IMR-90 (cell line): Measurements from ENCODE around the gene UBE2K. TPM values are rescaled to one million over a fixed set of nuclear protein-coding genes. Genes with fewer than 3 reads are reported as not detected.

Experiments used
- ATAC-seq: fragments of 200-7000 bp; cut with Tn5 transposase; 2 replicates; pipeline ENCODE4 v1.9.1; 2020; ENCODE audit warnings: low read depth, mild to moderate bottlenecking, moderate library complexity
- BruUV-seq: library from RNA; stranded (reverse); fragments of 400-500 nt; replicated peaks from 2 replicates; lab custom pipeline; 2021; lab: Mats Ljungman, UMichigan
- CTCF ChIA-PET: fragments of 300-600 bp; formaldehyde crosslinking; extraction: SDS; loops from one replicate; lab custom pipeline; 2021; ENCODE audit warnings: antibody characterized with exemption; lab: Yijun Ruan, JAX
- POLR2A ChIA-PET: fragments of 300-600 bp; sonication (Branson Sonifier 250); formaldehyde crosslinking; loops from one replicate; lab custom pipeline; 2022; ENCODE audit warnings: antibody characterized with exemption; ENCODE audit not compliant: unreplicated experiment; lab: Charles Lee
- DNase-seq: peaks from one replicate; pipeline ENCODE4 v3.0.0; 2013
- H2AFZ ChIP-seq: replicated peaks from 2 replicates; pipeline ENCODE3; 2013; ENCODE audit warnings: low read length, mild to moderate bottlenecking; ENCODE audit not compliant: poor library complexity
- H2AK5ac ChIP-seq: 2 replicates; pipeline ENCODE4 v1.6.1; 2013; ENCODE audit warnings: low read depth, low read length, inconsistent platforms
- H2AK9ac ChIP-seq: replicated peaks from 2 replicates; pipeline ENCODE3; 2013; ENCODE audit warnings: mild to moderate bottlenecking, low read depth, low read length, moderate library complexity; ENCODE audit not compliant: poor library complexity
- H2BK120ac ChIP-seq: 2 replicates; pipeline ENCODE4 v1.6.1; 2013; ENCODE audit warnings: low read depth, low read length, inconsistent platforms
- H2BK15ac ChIP-seq: 3 replicates; pipeline ENCODE4 v1.6.1; 2013; ENCODE audit warnings: low read depth, low read length, inconsistent platforms
- H2BK20ac ChIP-seq: 2 replicates; pipeline ENCODE4 v1.6.1; 2013; ENCODE audit warnings: low read depth, mild to moderate bottlenecking, inconsistent platforms, low read length, moderate library complexity
- H2BK5ac ChIP-seq: 2 replicates; pipeline ENCODE4 v1.6.1; 2013; ENCODE audit warnings: mild to moderate bottlenecking, low read depth, low read length, inconsistent platforms; ENCODE audit not compliant: poor library complexity, severe bottlenecking
- H3K14ac ChIP-seq: replicated peaks from 2 replicates; pipeline ENCODE4 v1.6.1; 2013; ENCODE audit warnings: low read depth, low read length, inconsistent platforms
- H3K18ac ChIP-seq: 2 replicates; pipeline ENCODE4 v1.6.1; 2013; ENCODE audit warnings: low read depth, low read length, control low read depth
- H3K23ac ChIP-seq: 2 replicates; pipeline ENCODE4 v1.6.1; 2013; ENCODE audit warnings: low read depth, low read length, inconsistent platforms
- H3K27ac ChIP-seq: 2 replicates; pipeline ENCODE4 v1.5.1; 2013; ENCODE audit warnings: mild to moderate bottlenecking, control low read depth, low read length; ENCODE audit not compliant: insufficient read depth
- H3K27me3 ChIP-seq: 2 replicates; pipeline ENCODE4 v1.6.1; 2013; ENCODE audit warnings: low read length; ENCODE audit not compliant: control insufficient read depth, insufficient read depth
- H3K36me3 ChIP-seq: 2 replicates; pipeline ENCODE4 v1.6.1; 2013; ENCODE audit warnings: low read length, mixed read lengths; ENCODE audit not compliant: control insufficient read depth, insufficient read depth
- H3K4ac ChIP-seq: 2 replicates; pipeline ENCODE4 v1.6.1; 2013; ENCODE audit warnings: low read depth, low read length, inconsistent platforms
- H3K4me1 ChIP-seq: 2 replicates; pipeline ENCODE4 v1.6.1; 2013; ENCODE audit warnings: low read length, mixed read lengths; ENCODE audit not compliant: control insufficient read depth, insufficient read depth
- H3K4me2 ChIP-seq: 2 replicates; pipeline ENCODE4 v1.6.1; 2013; ENCODE audit warnings: low read depth, mild to moderate bottlenecking, control low read depth, low read length, moderate library complexity
- H3K4me3 ChIP-seq: 2 replicates; pipeline ENCODE4 v1.5.1; 2013; ENCODE audit warnings: low read depth, mild to moderate bottlenecking, control low read depth, low read length, moderate library complexity; ENCODE audit not compliant: insufficient read depth
- H3K56ac ChIP-seq: 2 replicates; pipeline ENCODE4 v1.6.1; 2013; ENCODE audit warnings: low read length, inconsistent platforms; ENCODE audit not compliant: insufficient read depth; ENCODE audit errors: extremely low read depth
- H3K79me1 ChIP-seq, 2 experiments: 2 replicates each; pipeline ENCODE4 v1.6.1; 2013; ENCODE audit warnings: low read length in 2 of 2, inconsistent platforms in 1 of 2, low read depth in 1 of 2
- H3K9ac ChIP-seq: 2 replicates; pipeline ENCODE4 v1.6.1; 2013; ENCODE audit warnings: low read depth, low read length, control low read depth
- H3K9me1 ChIP-seq: 2 replicates; pipeline ENCODE4 v1.6.1; 2013; ENCODE audit warnings: low read length, inconsistent platforms; ENCODE audit not compliant: insufficient read depth
- H3K9me3 ChIP-seq: 2 replicates; pipeline ENCODE4 v1.6.1; 2013; ENCODE audit warnings: low read length; ENCODE audit not compliant: control insufficient read depth, insufficient read depth
- H4K20me1 ChIP-seq: 2 replicates; pipeline ENCODE4 v1.6.1; 2013; ENCODE audit warnings: low read length, inconsistent platforms; ENCODE audit not compliant: insufficient read depth
- H4K5ac ChIP-seq: 2 replicates; pipeline ENCODE4 v1.6.1; 2013; ENCODE audit warnings: mild to moderate bottlenecking, low read depth, low read length, control low read depth
- H4K8ac ChIP-seq, 2 experiments: 2 replicates each; pipeline ENCODE4 v1.6.1; 2013; ENCODE audit warnings: low read depth in 2 of 2, low read length in 2 of 2, control low read depth in 1 of 2, inconsistent platforms in 1 of 2
- H4K91ac ChIP-seq: 2 replicates; pipeline ENCODE4 v1.6.1; 2013; ENCODE audit warnings: low read depth, low read length, inconsistent platforms; ENCODE audit not compliant: insufficient read depth
- FOS ChIP-seq: fragments of 150-350 bp; IDR thresholded peaks from 2 replicates; pipeline ENCODE4 v1.6.1; 2016; ENCODE audit warnings: low read depth, low read length
- MAFK ChIP-seq: IDR thresholded peaks from 2 replicates; pipeline ENCODE4 v1.6.1; 2012; ENCODE audit warnings: low read depth, low read length, improper control_type of control experiment
- NFE2L2 ChIP-seq: fragments of 150-350 bp; IDR thresholded peaks from 2 replicates; pipeline ENCODE4 v1.6.1; 2016; ENCODE audit warnings: low read depth, mild to moderate bottlenecking, low read length
- POLR2A ChIP-seq: IDR thresholded peaks from 2 replicates; pipeline ENCODE4 v1.6.1; 2012; ENCODE audit warnings: mild to moderate bottlenecking, low read depth, low read length
- RFX5 ChIP-seq: IDR thresholded peaks from 2 replicates; pipeline ENCODE4 v1.8.0; 2012; ENCODE audit warnings: low read depth, mild to moderate bottlenecking, low read length, moderate library complexity
- WGBS, 2 experiments: methylation state at CpG; one replicate each; pipeline versions ENCODE4 v1.1.5 to v1.1.7; 2013; ENCODE audit warnings: missing lambda C conversion rate in 2 of 2; ENCODE audit not compliant: insufficient read length in 1 of 2; ENCODE audit errors: extremely low coverage in 2 of 2; 5-methylcytosine and 5-hydroxymethylcytosine counted together
- dilution Hi-C: fragments of 300-500 bp; cut with HindIII; formaldehyde crosslinking; loops from one replicate; pipeline ENCODE4 v1.14.3; 2018; ENCODE audit warnings: low sequenced_read_pairs; ENCODE audit not compliant: unreplicated experiment
- in situ Hi-C: fragments of 300-500 bp; cut with MboI; formaldehyde crosslinking; loops from 3 replicates; pipeline ENCODE4 v1.14.3; 2019; ENCODE audit warnings: low sequenced_read_pairs, inconsistent platforms, mixed read lengths
- intact Hi-C: fragments of 100-400 bp; cut with micrococcal nuclease; formaldehyde crosslinking; loops from 2 replicates; pipeline ENCODE4 v1.10.0; 2022
- polyA plus RNA-seq, 3 experiments: library from polyadenylated mRNA; depleted of rRNA; stranded (reverse); fragments of >200 nt; gene quantifications; 2 replicates each; pipeline ENCODE4 v1.2.3, GENCODE V29; 2012; ENCODE audit warnings: low replicate concordance in 1 of 3
- total RNA-seq: library from RNA; depleted of rRNA; stranded (reverse); fragments of >200 nt; gene quantifications from 2 replicates; pipeline ENCODE4 v1.2.3, GENCODE V29; 2012

UBE2K gene
- total and polyA plus RNA-seq, 2 of the 4 experiments (the other 2 are of a cell fraction), result 17.7 to 44.8 TPM

GRCh38 chr4:39792128-39792527 is 94.2 kb downstream of the UBE2K start:
- TF ChIP-seq POLR2A, result no peak
- TF ChIP-seq NFE2L2, result no peak
- TF ChIP-seq FOS, result no peak
- TF ChIP-seq RFX5, result no peak
- TF ChIP-seq MAFK, result no peak
- Histone ChIP-seq H4K20me1 (no peaks in the 10 kb centered on the region), H2BK120ac (no peak overlapping the region), H3K23ac (no peak overlapping the region), H4K8ac (no peak overlapping the region), H3K4me3 (no peak overlapping the region), H2BK20ac (no peak overlapping the region), H4K5ac (no peak overlapping the region), H3K9ac (no peak overlapping the region), H3K79me1 (no peaks in the 10 kb centered on the region), H3K14ac (no peak overlapping the region), H3K9me1 (no peaks in the 10 kb centered on the region), H2BK5ac (no peak overlapping the region), H3K4me1 (no peaks in the 10 kb centered on the region), H3K4me2 (no peak overlapping the region), H3K18ac (no peak overlapping the region), H3K27ac (no peak overlapping the region), H3K9me3 (no peaks in the 10 kb centered on the region), H2AK9ac (no peak overlapping the region), H2BK15ac (no peak overlapping the region), H3K4ac (no peak overlapping the region), H3K36me3 (no peaks in the 10 kb centered on the region), H3K56ac (no peak overlapping the region), H3K27me3 (no peaks in the 10 kb centered on the region), H2AK5ac (no peak overlapping the region), H2AFZ (no peak overlapping the region), H4K91ac (no peak overlapping the region)
- WGBS, 2 experiments, result no CpG with 5 or more reads among the region's 5 CpGs
- CTCF ChIA-PET, result no interaction called here
- ATAC-seq (no peak), DNase-seq (no peak)
- intact Hi-C loops (no loop called here), dilution Hi-C loops (no loop called here), in situ Hi-C loops (no loop called here)
- no TSS peak for BruUV-seq
- POLR2A ChIA-PET, result no interaction called here
